ENCODE measurements around the gene SENP1. TPM values are rescaled to one million over a fixed set of nuclear protein-coding genes. Genes with fewer than 3 reads are reported as not detected.

SENP1 gene
- total and polyA plus RNA-seq, 2 donors (not counting 3 experiments of a cell fraction or from before 2014, with no cell fraction given) = 9.9 to 20.5 TPM

- H3K9me1 ChIP-seq (replicated peaks; ENCODE audit: control insufficient read depth, extremely low read depth, insufficient read depth, low read length) = no peaks in the 10 kb centered on the region
- FAIRE-seq (no peak), DNase-seq (ENCODE audit: low read depth, low spot score) (no peak)
- peaks cover 15 to 44% of the 10 kb centered on the region in 2 experiments for H3K27me3 ChIP-seq (ENCODE audit: control insufficient read depth in 2 of 2, insufficient read depth in 2 of 2, low read length in 2 of 2)
- H3K9ac ChIP-seq (replicated peaks; ENCODE audit: extremely low read depth, insufficient read depth, low read length) = no peak overlapping the region
- ChIA-PET CTCF (no interaction called here), POLR2A (interaction anchor here (0.6 kb wide), 1 partner anchor 147 kb away, joined by 7 read pairs; no protein-coding TSS in a partner anchor)
- H3K4me3 ChIP-seq (replicated peaks in 1 of 3; ENCODE audit: insufficient read depth in 1 of 3, low read depth in 1 of 3, low read length in 3 of 3) = no peak overlapping the region
- no peak overlapping the region for H3K4me2 ChIP-seq (ENCODE audit: insufficient read depth, low read length)
- intact Hi-C loops (cut with micrococcal nuclease) (no loop called here), dilution Hi-C loops (cut with MboI; ENCODE audit: extremely low pct_ligation_motif_present, low sequenced_read_pairs) (no loop called here)
- H3K79me2 ChIP-seq (ENCODE audit: control insufficient read depth, insufficient read depth, low read length) = no peaks in the 10 kb centered on the region
- H3K4me1 ChIP-seq (ENCODE audit: control insufficient read depth, extremely low read depth, insufficient read depth, low read length) = no peaks in the 10 kb centered on the region
- no peaks in the 10 kb centered on the region for H4K20me1 ChIP-seq (replicated peaks; ENCODE audit: control insufficient read depth, extremely low read depth, insufficient read depth, low read length)
- H3K27ac ChIP-seq (ENCODE audit: insufficient read depth, low read depth, low read length) = no peak overlapping the region
- H3K9me3 ChIP-seq (replicated peaks; ENCODE audit: control insufficient read depth, insufficient read depth, low read length) = no peaks in the 10 kb centered on the region
- TF ChIP-seq MYC (IDR thresholded peaks at IDR 0.05; ENCODE audit: low read depth, low read length) = no peak
- BruUV-seq (replicated peaks) = no TSS peak
- H3K36me3 ChIP-seq (ENCODE audit: control insufficient read depth in 2 of 2, extremely low read depth in 1 of 2, insufficient read depth in 2 of 2, low read length in 2 of 2) = no peaks in the 10 kb centered on the region
- H2AFZ ChIP-seq (ENCODE audit: low read depth, low read length) = no peak overlapping the region
Measured at GRCh38 chr12:48021485-48022179, 84.2 kb downstream of the SENP1 start.

GRCh38 chr12:48019639-48020265 lies 86.1 kb downstream of the SENP1 start:
- no peak overlapping the region for H2AFZ ChIP-seq (ENCODE audit: low read depth, low read length)
- H3K4me1 ChIP-seq (ENCODE audit: control insufficient read depth, extremely low read depth, insufficient read depth, low read length) = no peaks in the 10 kb centered on the region
- dilution Hi-C loops (cut with MboI; ENCODE audit: extremely low pct_ligation_motif_present, low sequenced_read_pairs) = no loop called here
- FAIRE-seq = no peak
- H3K27ac ChIP-seq (ENCODE audit: insufficient read depth, low read depth, low read length) = no peak overlapping the region
- no peaks in the 10 kb centered on the region for H3K9me3 ChIP-seq (replicated peaks; ENCODE audit: control insufficient read depth, insufficient read depth, low read length)
- H3K9ac ChIP-seq (replicated peaks; ENCODE audit: extremely low read depth, insufficient read depth, low read length) = no peak overlapping the region
- no peaks in the 10 kb centered on the region for H3K36me3 ChIP-seq (ENCODE audit: control insufficient read depth in 2 of 2, extremely low read depth in 1 of 2, insufficient read depth in 2 of 2, low read length in 2 of 2)
- no peak overlapping the region for H3K4me3 ChIP-seq (replicated peaks in 1 of 3; ENCODE audit: insufficient read depth in 1 of 3, low read depth in 1 of 3, low read length in 3 of 3)
- peaks cover 16 to 45% of the 10 kb centered on the region in 2 experiments for H3K27me3 ChIP-seq (ENCODE audit: control insufficient read depth in 2 of 2, insufficient read depth in 2 of 2, low read length in 2 of 2)
- H3K9me1 ChIP-seq (replicated peaks; ENCODE audit: control insufficient read depth, extremely low read depth, insufficient read depth, low read length) = no peaks in the 10 kb centered on the region
- CTCF ChIA-PET = no interaction called here
- BruUV-seq (replicated peaks) = no TSS peak
- TF ChIP-seq POLR2A (IDR thresholded peaks at IDR 0.05; ENCODE audit: low read depth, low read length) (no peak), MAX (IDR thresholded peaks at IDR 0.05; ENCODE audit: insufficient read depth, insufficient read length) (no peak), POLR2AphosphoS5 (IDR thresholded peaks at IDR 0.05; ENCODE audit: insufficient read depth, low read depth, low read length) (no peak), GATA2 (IDR thresholded peaks at IDR 0.05; ENCODE audit: insufficient read depth, insufficient read length, low read depth, low read length) (no peak), MYC (IDR thresholded peaks at IDR 0.05; ENCODE audit: low read depth, low read length) (no peak), JUN (IDR thresholded peaks at IDR 0.05; ENCODE audit: borderline replicate concordance, insufficient read depth, insufficient read length, low read depth) (no peak), FOS (IDR thresholded peaks at IDR 0.05; ENCODE audit: borderline replicate concordance, insufficient read depth, low read length) (no peak), EZH2 (IDR thresholded peaks at IDR 0.05; ENCODE audit: borderline replicate concordance, low read depth, low read length, severe bottlenecking) (no peak), CTCF (IDR thresholded peaks at IDR 0.05; ENCODE audit: extremely low read depth in 1 of 2, insufficient read depth in 1 of 2, low read depth in 1 of 2, low read length in 2 of 2) (no peak)
- H4K20me1 ChIP-seq (replicated peaks; ENCODE audit: control insufficient read depth, extremely low read depth, insufficient read depth, low read length) = no peaks in the 10 kb centered on the region
- intact Hi-C loops (cut with micrococcal nuclease) = no loop called here
- no peak for DNase-seq (ENCODE audit: low read depth, low spot score)
- H3K4me2 ChIP-seq (ENCODE audit: insufficient read depth, low read length) = no peak overlapping the region
- H3K79me2 ChIP-seq (ENCODE audit: control insufficient read depth, insufficient read depth, low read length) = no peaks in the 10 kb centered on the region
- POLR2A ChIA-PET = no interaction called here
